RWPE2 (cell line): ENCODE measurements around the gene SENP1.

Experiments used
- ATAC-seq: fragments of 200-7000 bp; cut with Tn5 transposase; 3 replicates; pipeline ENCODE4 v1.9.1; 2021; ENCODE audit warnings: low read depth
- DNase-seq: peaks from one replicate; pipeline ENCODE4 v3.0.0-alpha.2; 2020; ENCODE audit warnings: low spot score
- H3K27ac ChIP-seq: fragments of 450-650 bp; 2 replicates; pipeline ENCODE4 v1.5.1; 2017; ENCODE audit warnings: mild to moderate bottlenecking; ENCODE audit not compliant: poor library complexity, severe bottlenecking
- H3K27me3 ChIP-seq: fragments of 250-450 bp; sonication (Bioruptor Pico); 2 replicates; pipeline ENCODE4 v1.5.1; 2021; ENCODE audit warnings: mild to moderate bottlenecking, moderate library complexity; ENCODE audit not compliant: insufficient read depth, poor library complexity, severe bottlenecking
- H3K36me3 ChIP-seq: fragments of 250-450 bp; sonication (Bioruptor Pico); 2 replicates; pipeline ENCODE4 v1.5.1; 2020; ENCODE audit warnings: low read depth, mild to moderate bottlenecking, moderate library complexity
- H3K4me1 ChIP-seq: fragments of 250-450 bp; sonication (Bioruptor Pico); 2 replicates; pipeline ENCODE4 v1.5.1; 2021; ENCODE audit warnings: mild to moderate bottlenecking, moderate library complexity; ENCODE audit not compliant: insufficient read depth, poor library complexity, severe bottlenecking
- H3K4me3 ChIP-seq: fragments of 250-450 bp; sonication (Bioruptor Pico); 2 replicates; pipeline ENCODE4 v1.5.1; 2021; ENCODE audit warnings: mild to moderate bottlenecking, moderate library complexity; ENCODE audit not compliant: severe bottlenecking
- H3K9me3 ChIP-seq: fragments of 250-450 bp; sonication (Bioruptor Pico); 2 replicates; pipeline ENCODE4 v1.5.1; 2021; ENCODE audit warnings: mild to moderate bottlenecking, moderate library complexity; ENCODE audit not compliant: severe bottlenecking
- TF ChIP-seq, protein P1 (sequence below): fragments of 450-650 bp; IDR thresholded peaks from one replicate; pipeline ENCODE4 v1.5.1; 2017; ENCODE audit warnings: mild to moderate bottlenecking, moderate library complexity; ENCODE audit not compliant: poor library complexity, severe bottlenecking

The SENP1 gene

DNA sequence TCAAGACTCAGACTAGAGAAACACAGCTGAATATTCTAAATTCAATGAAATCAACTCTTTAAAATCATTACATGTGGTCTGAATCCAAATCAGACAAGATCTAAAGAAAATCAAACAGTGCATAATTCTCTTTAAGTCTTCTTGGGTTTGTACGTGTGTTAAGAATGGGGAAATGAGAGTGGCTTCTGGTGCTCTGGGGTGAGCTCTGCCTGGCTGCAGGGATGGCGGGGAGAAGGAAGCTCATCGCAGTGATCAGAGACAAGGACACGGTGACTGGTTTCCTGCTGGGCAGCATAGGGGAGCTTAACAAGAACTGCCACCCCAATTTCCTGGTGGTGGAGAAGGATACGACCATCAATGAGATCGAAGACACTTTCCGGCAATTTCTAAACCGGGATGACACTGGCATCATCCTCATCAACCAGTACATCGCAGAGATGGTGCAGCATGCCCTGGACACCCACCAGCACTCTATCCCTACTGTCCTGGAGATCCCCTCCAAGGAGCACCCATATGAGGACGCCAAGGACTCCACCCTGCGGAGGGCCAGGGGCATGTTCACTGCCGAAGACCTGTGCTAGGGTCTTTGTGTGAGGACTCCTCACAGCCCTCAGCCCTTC, 20.9 kb downstream of the SENP1 start:
- H3K4me3 ChIP-seq, result no peak overlapping the region
- no peak for DNase-seq
- no peak overlapping the region for H3K27ac ChIP-seq
- ATAC-seq, result no peak
- TF ChIP-seq, protein P1, sequence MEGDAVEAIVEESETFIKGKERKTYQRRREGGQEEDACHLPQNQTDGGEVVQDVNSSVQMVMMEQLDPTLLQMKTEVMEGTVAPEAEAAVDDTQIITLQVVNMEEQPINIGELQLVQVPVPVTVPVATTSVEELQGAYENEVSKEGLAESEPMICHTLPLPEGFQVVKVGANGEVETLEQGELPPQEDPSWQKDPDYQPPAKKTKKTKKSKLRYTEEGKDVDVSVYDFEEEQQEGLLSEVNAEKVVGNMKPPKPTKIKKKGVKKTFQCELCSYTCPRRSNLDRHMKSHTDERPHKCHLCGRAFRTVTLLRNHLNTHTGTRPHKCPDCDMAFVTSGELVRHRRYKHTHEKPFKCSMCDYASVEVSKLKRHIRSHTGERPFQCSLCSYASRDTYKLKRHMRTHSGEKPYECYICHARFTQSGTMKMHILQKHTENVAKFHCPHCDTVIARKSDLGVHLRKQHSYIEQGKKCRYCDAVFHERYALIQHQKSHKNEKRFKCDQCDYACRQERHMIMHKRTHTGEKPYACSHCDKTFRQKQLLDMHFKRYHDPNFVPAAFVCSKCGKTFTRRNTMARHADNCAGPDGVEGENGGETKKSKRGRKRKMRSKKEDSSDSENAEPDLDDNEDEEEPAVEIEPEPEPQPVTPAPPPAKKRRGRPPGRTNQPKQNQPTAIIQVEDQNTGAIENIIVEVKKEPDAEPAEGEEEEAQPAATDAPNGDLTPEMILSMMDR, result no peak
- H3K9me3 ChIP-seq, result no peaks in the 10 kb centered on the region
- H3K27me3 ChIP-seq, result no peaks in the 10 kb centered on the region
- H3K36me3 ChIP-seq, result peaks cover 71% of the 10 kb centered on the region
- H3K4me1 ChIP-seq, result no peaks in the 10 kb centered on the region

DNA sequence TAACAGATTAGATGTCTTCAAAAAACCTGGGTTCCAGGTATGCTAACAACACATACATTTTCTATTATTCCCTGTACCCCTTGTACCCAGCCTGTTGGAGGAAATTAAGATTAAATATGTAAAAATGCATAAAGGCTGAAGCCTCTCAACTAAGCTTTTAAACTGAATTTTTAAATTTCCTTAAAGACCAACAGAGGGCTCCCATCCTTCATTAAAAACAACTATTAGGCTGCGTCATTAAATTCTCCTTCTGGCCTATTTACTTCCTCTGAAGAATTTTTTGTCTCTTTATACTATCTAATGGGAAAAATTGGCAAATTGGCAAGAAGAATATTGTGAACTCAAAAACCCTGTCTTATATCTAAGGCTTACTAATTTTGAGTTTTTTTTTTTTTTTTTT, 21.8 kb downstream of the SENP1 start:
- TF ChIP-seq, protein P1, result peak; percentile 36
- Histone ChIP-seq H3K4me3 (no peak overlapping the region), H3K9me3 (no peaks in the 10 kb centered on the region), H3K4me1 (peaks cover 4% of the 10 kb centered on the region), H3K27me3 (no peaks in the 10 kb centered on the region), H3K27ac (no peak overlapping the region), H3K36me3 (peaks cover 70% of the 10 kb centered on the region)
- DNase-seq, result no peak
- no peak for ATAC-seq

DNA sequence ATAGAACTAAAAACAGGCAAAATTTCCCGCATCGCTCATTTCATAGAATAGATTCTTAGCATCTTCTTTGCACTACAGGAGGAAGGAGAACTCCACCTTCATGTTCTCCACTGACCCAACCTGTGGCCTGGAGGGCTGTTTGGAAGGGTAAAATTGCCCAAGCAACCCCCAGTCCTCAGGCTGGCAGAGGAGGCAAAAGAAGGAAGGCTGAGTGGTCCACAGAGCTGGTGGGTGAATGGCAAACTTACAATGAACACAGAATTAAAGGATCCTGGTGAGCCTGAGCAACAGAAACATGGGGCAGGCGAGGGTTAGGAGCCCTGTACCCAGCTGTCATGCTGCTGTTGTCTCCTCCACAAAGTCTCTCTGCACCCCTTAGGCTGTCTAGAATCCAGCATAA, 25.1 kb downstream of the SENP1 start:
- Histone ChIP-seq H3K4me3 (no peak overlapping the region), H3K36me3 (peaks cover 42% of the 10 kb centered on the region), H3K27ac (no peak overlapping the region), H3K27me3 (no peaks in the 10 kb centered on the region), H3K4me1 (peaks cover 9% of the 10 kb centered on the region), H3K9me3 (no peaks in the 10 kb centered on the region)
- TF ChIP-seq, protein P1, result no peak
- DNase-seq (no peak), ATAC-seq (no peak)

DNA sequence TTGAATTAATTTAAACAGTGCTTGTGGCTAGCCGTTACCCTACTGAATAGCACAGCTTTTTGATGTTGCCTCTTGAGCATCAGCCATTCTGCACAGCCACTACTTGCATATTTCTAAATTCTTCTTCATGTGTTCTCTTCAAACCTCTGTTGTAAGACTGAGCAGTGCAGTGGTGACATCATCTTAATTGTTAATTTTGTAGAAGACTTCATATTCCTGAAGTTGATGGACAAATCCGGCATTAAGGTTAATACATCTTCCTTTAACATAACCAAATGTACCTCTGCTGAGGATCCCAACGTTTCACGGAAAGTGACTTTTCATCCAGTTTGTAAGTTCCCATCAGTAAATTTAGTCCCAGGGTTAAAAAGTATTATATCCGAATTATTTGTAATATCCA, 25.6 kb downstream of the SENP1 start:
- no peak overlapping the region for H3K4me3 ChIP-seq
- peaks cover 9% of the 10 kb centered on the region for H3K4me1 ChIP-seq
- no peaks in the 10 kb centered on the region for H3K9me3 ChIP-seq
- H3K36me3 ChIP-seq, result peaks cover 39% of the 10 kb centered on the region
- no peak overlapping the region for H3K27ac ChIP-seq
- ATAC-seq (no peak), DNase-seq (no peak)
- TF ChIP-seq, protein P1, result no peak
- no peaks in the 10 kb centered on the region for H3K27me3 ChIP-seq

DNA sequence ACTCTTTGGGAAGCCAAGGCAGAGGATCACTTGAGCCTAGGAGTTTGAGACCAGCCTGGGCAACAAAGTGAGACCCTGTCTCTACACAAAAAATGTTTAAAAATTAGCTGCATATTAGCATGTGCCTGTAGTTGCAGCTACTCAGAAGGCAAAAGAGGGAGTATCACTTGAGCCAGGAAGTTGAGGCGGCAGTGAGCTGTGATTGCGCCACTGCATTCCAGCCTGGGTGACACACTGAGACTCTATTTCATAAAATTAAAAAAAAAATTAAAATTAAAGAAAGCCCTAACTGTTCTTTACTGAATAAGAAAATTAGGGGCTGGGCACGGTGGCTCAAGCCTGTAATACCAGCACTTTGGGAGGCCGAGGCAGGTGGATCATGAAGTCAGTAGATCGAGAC, 27.0 kb downstream of the SENP1 start:
- Histone ChIP-seq H3K4me1 (peaks cover 9% of the 10 kb centered on the region), H3K9me3 (no peaks in the 10 kb centered on the region), H3K27me3 (no peaks in the 10 kb centered on the region), H3K36me3 (peaks cover 48% of the 10 kb centered on the region), H3K4me3 (no peak overlapping the region), H3K27ac (peak overlapping the region; percentile 5)
- DNase-seq (no peak), ATAC-seq (peak; percentile 80)
- TF ChIP-seq, protein P1, result no peak
